Prostate gland (tissue), 2 donors: ENCODE data around the gene FASTKD3. TPM values are rescaled to one million over a fixed set of nuclear protein-coding genes. Genes with fewer than 3 reads are reported as not detected.
A peak's percentile ranks its signal among the peaks of the same experiment; 100 is the strongest.
"Not testable (repeated sequence)": the region's sequence is repeated elsewhere in the genome, so short reads cannot be mapped to it uniquely, and the experiment has no call there.

Experiments
- DNase-seq: peaks from one replicate; pipeline ENCODE4 v3.0.0-alpha.2; 2019; ENCODE audit warnings: low spot score
- H3K27ac ChIP-seq, 2 donors: fragments of 200-600 bp; sonication (generic); 2 replicates each; pipeline ENCODE4 v1.5.1; 2017 to 2019
- H3K27me3 ChIP-seq: fragments of 200-600 bp; sonication (generic); replicated peaks from 2 replicates; pipeline ENCODE4 v1.5.1; 2019; ENCODE audit not compliant: insufficient read depth
- H3K36me3 ChIP-seq, 2 donors: fragments of 200-600 bp; sonication (generic); 1 replicate in 1 of 2; 2 replicates in 1 of 2; pipeline versions ENCODE4 v1.5.1 to v1.8.1; 2017 to 2019
- H3K4me1 ChIP-seq: fragments of 200-600 bp; sonication (generic); replicated peaks from 2 replicates; pipeline ENCODE4 v1.5.1; 2019
- H3K4me3 ChIP-seq, 2 donors: fragments of 200-600 bp; sonication (generic); 2 replicates each; pipeline ENCODE4 v1.5.1; 2017 to 2019
- H3K9me3 ChIP-seq: fragments of 200-600 bp; sonication (generic); 2 replicates; pipeline ENCODE4 v1.5.1; 2017
- CTCF ChIP-seq, 4 experiments: fragments of 200-600 bp in 2 of 4; fragments of 450-650 bp in 2 of 4; sonication (generic) in 2 of 4; IDR thresholded peaks; 1 replicate in 3 of 4; 2 replicates in 1 of 4; pipeline ENCODE4 v1.5.1; 2016 to 2019; ENCODE audit warnings: antibody characterized with exemption in 4 of 4, mild to moderate bottlenecking in 2 of 4, moderate library complexity in 2 of 4
- POLR2A ChIP-seq: fragments of 450-650 bp; IDR thresholded peaks from one replicate; pipeline ENCODE4 v1.6.1; 2016; ENCODE audit warnings: antibody characterized with exemption, mild to moderate bottlenecking
- POLR2AphosphoS5 ChIP-seq: sonication (generic); formaldehyde crosslinking; IDR thresholded peaks from one replicate; pipeline ENCODE4 v1.6.1; 2017; ENCODE audit warnings: antibody characterized with exemption
- WGBS: methylation state at CpG from one replicate; pipeline ENCODE4 v1.1.5; 2018; 5-methylcytosine and 5-hydroxymethylcytosine counted together
- intact Hi-C: fragments of 100-400 bp; cut with DNase I; formaldehyde crosslinking; loops from one replicate; pipeline ENCODE4 v1.14.2; 2022
- total RNA-seq, 2 donors: library from RNA; depleted of rRNA; stranded (reverse); fragments of >200 nt; gene quantifications; one replicate each; pipeline ENCODE4 v1.1.0, GENCODE V29; 2016

The FASTKD3 gene
- 10 to 100 TPM in 1 of 2 donors, 1 to 10 TPM in 1; 9.7 to 10.7 TPM for total RNA-seq

DNA sequence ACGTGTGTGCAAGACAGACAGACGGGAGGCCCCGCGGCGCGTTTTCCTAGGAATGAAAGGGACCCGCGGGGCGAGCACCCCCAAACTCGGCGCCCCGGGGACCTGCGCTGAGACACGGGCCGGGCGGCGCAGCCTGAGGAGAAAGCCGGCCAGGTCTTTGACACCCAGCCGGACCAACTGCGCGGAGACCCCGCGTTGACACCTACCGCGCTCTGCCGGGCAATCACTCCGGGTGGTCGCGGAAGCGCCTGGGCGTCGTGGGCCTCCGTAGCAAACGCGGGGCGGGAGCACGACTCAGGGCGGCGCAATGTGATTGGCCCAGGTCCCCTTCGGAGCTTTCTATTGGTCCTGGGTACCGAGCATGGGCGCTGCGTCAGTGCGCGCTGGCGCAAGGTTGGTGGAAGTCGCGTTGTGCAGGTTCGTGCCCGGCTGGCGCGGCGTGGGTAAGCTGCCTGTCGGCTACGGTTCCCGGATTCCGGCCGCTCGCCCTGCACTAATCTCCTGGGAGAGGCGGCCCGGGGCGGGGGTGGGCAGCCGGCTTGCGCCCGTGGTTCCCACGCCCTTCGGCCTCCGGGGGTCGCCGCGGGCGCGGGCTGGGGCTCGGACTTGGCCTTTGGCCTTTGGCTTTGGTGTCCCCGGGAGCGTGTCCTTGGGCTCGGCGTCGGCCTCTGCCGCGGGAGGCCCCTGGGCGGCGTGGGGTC, at the start of gene FASTKD3, which contains the start of gene MTRR:
Gene FASTKD3 (minus strand): TSS at position 259 of the 701 bp plus-strand sequence. CDS start 948 bp downstream, outside the sequence.
Gene MTRR (plus strand): TSS at position 376 of the 701 bp plus-strand sequence. CDS start 1,647 bp downstream, outside the sequence.
- TF ChIP-seq CTCF (IDR thresholded peaks at IDR 0.05), result no peak
- peak; percentile 63 for TF ChIP-seq POLR2A
- TF ChIP-seq POLR2AphosphoS5, result peak; percentile 90
- intact Hi-C loops, result loop anchor here (5.0 kb wide), 1 partner anchor 472 kb away; the partner anchor contains the start of gene ADCY2
- Histone ChIP-seq H3K36me3 (no peaks in the 10 kb centered on the region), H3K9me3 (no peaks in the 10 kb centered on the region), H3K4me3 (peak within 1 kb of the TSS; percentile 88 to 92), H3K27me3 (no peaks in the 10 kb centered on the region), H3K4me1 (peaks cover 4% of the 10 kb centered on the region), H3K27ac (peak within 1 kb of the TSS; percentile 77)
- WGBS, result 0% methylated on average over 63 of the region's 83 CpGs
- peak; percentile 94 for DNase-seq

DNA sequence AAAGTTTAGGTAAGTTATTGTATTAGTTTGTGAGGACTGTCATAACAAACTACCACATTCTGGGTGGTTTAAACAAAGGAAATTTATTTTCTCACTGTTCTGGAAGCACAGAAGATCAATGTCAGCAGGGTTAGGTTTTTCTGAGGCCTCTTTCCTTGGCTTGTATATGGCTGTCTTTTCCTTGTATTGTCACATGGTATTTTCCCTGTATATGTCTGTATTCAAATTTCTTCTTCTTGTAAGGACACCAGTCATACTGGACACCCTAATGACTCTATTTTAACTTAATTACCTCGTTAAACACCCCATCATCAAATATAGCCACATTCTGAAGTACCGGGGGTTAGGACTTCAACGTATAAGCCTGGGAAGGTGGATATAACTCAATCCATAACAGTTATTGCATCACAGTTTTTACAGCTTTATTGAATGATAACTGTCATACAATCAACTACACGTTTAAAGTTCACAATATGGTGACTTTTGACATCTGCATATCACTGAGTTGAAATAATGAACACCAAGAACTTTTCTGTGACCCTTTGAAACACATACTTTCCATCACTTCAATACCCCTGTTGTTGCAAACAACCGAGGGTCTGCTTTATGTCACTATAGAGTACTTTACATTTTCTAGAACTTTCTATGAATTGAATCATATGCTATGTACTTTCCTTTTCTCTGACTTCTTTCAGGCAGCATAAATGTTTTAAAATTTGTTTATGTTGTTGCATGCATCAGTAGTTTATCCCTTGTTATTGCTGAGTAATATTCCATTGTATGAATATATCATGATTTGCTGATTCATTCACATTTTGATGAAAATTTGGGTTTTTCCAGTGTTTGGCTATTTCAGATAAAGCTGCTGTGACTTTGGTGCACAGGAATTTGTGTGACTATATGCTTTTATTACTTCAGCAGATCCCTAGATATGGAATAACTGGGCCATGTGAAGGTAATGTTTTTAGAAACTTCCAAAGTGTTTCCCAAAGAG, 48.6 kb upstream of the FASTKD3 start:
- Histone ChIP-seq H3K9me3 (no peaks in the 10 kb centered on the region), H3K4me1 (no peaks in the 10 kb centered on the region), H3K27ac (no peak overlapping the region), H3K4me3 (no peak overlapping the region), H3K36me3 (no peaks in the 10 kb centered on the region), H3K27me3 (no peaks in the 10 kb centered on the region)
- intact Hi-C loops, result no loop called here
- WGBS, result 74% methylated on average over 5 of the region's 5 CpGs
- TF ChIP-seq POLR2AphosphoS5 (no peak), POLR2A (no peak), CTCF (IDR thresholded peaks at IDR 0.05) (no peak)
- DNase-seq, result no peak

GRCh38 chr5:7916171-7916804, 47.5 kb upstream of the FASTKD3 start:
- H3K9me3 ChIP-seq, result no peaks in the 10 kb centered on the region
- intact Hi-C loops, result no loop called here
- H3K27me3 ChIP-seq, result no peaks in the 10 kb centered on the region
- TF ChIP-seq POLR2AphosphoS5 (no peak), CTCF (IDR thresholded peaks at IDR 0.05) (no peak), POLR2A (no peak)
- no peaks in the 10 kb centered on the region for H3K4me1 ChIP-seq
- WGBS, result 46% methylated on average over 6 of the region's 6 CpGs
- H3K4me3 ChIP-seq, result no peak overlapping the region
- H3K36me3 ChIP-seq, result no peaks in the 10 kb centered on the region
- no peak overlapping the region for H3K27ac ChIP-seq
- DNase-seq, result no peak

- intact Hi-C loops, DNase-seq, H3K9me3 ChIP-seq, H3K36me3 ChIP-seq, H3K4me1 ChIP-seq, H3K27ac ChIP-seq, H3K4me3 ChIP-seq, H3K27me3 ChIP-seq: not testable (repeated sequence)
- 90% methylated on average over 3 of the region's 3 CpGs for WGBS
Measured at GRCh38 chr5:7911429-7911771, 42.6 kb upstream of the FASTKD3 start.
